ENCODE measurements around the gene SELENBP1. TPM values are rescaled to one million over a fixed set of nuclear protein-coding genes. Genes with fewer than 3 reads are reported as not detected.

Gene SELENBP1
- total RNA-seq, 1 donor from 2014 or later: 10.2 TPM

Other genes with a start within 250 kb of the SELENBP1 start
- gene SEMA6C, start 226.1 kb downstream of the SELENBP1 start, total RNA-seq: 24.7 and 28.2 TPM in 2 replicates
- gene TNFAIP8L2, start 216.1 kb downstream of the SELENBP1 start, total RNA-seq: not detected in 2 replicates
- gene LYSMD1, start 206.8 kb downstream of the SELENBP1 start, total RNA-seq: 12.6 and 13.3 TPM in 2 replicates
- gene SCNM1, start 206.6 kb downstream of the SELENBP1 start, total RNA-seq: 45.0 and 49.8 TPM in 2 replicates
- gene TMOD4, start 196.7 kb downstream of the SELENBP1 start, total RNA-seq: 2.8 TPM in 1 of 2 replicates, not detected in the other
- 77.5 and 91.6 TPM in 2 replicates for gene VPS72, start 182.5 kb downstream of the SELENBP1 start, total RNA-seq
- 84.4 and 89.5 TPM in 2 replicates for gene PIP5K1A, start 174.2 kb downstream of the SELENBP1 start, total RNA-seq
- gene PSMD4, start 118.0 kb downstream of the SELENBP1 start, total RNA-seq: 133 and 150 TPM in 2 replicates
- gene ZNF687, start 90.4 kb downstream of the SELENBP1 start, total RNA-seq: 23.7 and 25.9 TPM in 2 replicates
- 66.9 and 74.1 TPM in 2 replicates for gene PI4KB, start 45.3 kb downstream of the SELENBP1 start, total RNA-seq
- gene RFX5, start 25.5 kb downstream of the SELENBP1 start, total RNA-seq: 36.7 and 37.9 TPM in 2 replicates
- 272 and 280 TPM in 2 replicates for gene PSMB4, start 26.9 kb upstream of the SELENBP1 start, total RNA-seq
- gene POGZ, start 86.8 kb upstream of the SELENBP1 start, total RNA-seq: 105 and 107 TPM in 2 replicates
- 0.99 and 1.7 TPM in 2 replicates for gene CGN, start 138.7 kb upstream of the SELENBP1 start, total RNA-seq
- 7.1 and 9.0 TPM in 2 replicates for gene TUFT1, start 167.6 kb upstream of the SELENBP1 start, total RNA-seq
- gene SNX27, start 239.3 kb upstream of the SELENBP1 start, total RNA-seq: 33.9 and 35.5 TPM in 2 replicates

All from osteocyte (in vitro differentiated cells).